ENCODE measurements around the gene SEC14L2.

GRCh38 chr22:30445438-30446145, 48.8 kb downstream of the SEC14L2 start:
- TF ChIP-seq CTCF (IDR thresholded peaks at IDR 0.05; ENCODE audit: extremely low read depth in 1 of 2, insufficient read depth in 1 of 2, low read depth in 1 of 2, low read length in 2 of 2) (no peak), POLR2A (IDR thresholded peaks at IDR 0.05; ENCODE audit: low read depth, low read length) (no peak), GATA2 (IDR thresholded peaks at IDR 0.05; ENCODE audit: insufficient read depth, insufficient read length, low read depth, low read length) (no peak), POLR2AphosphoS5 (IDR thresholded peaks at IDR 0.05; ENCODE audit: insufficient read depth, low read depth, low read length) (no peak), MAX (IDR thresholded peaks at IDR 0.05; ENCODE audit: insufficient read depth, insufficient read length) (no peak), EZH2 (IDR thresholded peaks at IDR 0.05; ENCODE audit: borderline replicate concordance, low read depth, low read length, severe bottlenecking) (no peak)

All from endothelial cell of umbilical vein (primary cell).